ENCODE results near the gene LHFPL4.

The LHFPL4 gene

DNA sequence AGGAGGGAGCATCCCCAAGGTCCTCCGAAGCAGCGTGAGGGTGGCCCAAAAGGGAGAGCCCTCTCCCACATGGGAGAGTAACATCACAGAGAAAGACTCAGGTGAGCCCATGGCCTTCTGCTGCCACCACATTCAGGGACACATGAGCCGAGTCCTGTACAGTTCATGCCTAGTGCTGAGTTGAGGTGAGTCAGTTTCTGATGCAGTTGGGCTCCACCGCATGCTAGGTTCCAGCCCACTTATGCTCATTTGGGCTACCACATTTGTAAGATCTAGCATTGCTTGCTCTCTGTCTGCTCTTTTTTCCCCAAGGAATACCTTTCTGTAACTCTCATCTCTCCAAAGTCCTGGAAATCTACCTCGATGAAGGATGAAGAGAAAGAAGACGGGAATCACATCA, 79.1 kb downstream of the LHFPL4 start:
- DNase-seq (ENCODE audit: low read depth in 2 of 2) = no peak

DNA sequence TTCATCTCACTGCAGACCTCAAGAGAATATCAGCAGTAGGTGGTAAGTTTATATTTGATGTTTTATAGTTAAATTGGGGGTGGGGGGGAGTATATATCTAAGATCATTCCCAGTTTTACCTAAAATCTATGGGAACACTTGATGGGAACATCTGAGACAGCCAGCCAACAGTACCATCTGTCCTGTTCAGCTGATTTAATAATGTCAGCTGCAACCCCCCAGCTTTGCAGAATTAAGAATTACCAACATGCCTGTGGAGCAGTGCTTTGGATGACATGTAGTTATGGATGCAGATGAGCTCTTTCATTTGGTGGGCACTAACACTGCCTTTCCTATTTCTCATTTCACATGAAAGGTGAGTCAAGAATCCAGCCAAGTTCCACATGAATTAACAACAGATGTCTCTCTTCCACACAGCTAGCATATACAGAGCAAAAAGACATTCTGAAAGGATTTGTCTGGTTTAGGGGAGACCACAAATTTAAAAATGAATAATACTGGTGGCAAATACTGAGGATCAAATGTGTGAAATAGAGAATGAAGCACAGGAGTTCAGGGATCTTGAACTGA, 80.0 kb downstream of the LHFPL4 start:
- no peak for DNase-seq (ENCODE audit: low read depth in 2 of 2)

DNA sequence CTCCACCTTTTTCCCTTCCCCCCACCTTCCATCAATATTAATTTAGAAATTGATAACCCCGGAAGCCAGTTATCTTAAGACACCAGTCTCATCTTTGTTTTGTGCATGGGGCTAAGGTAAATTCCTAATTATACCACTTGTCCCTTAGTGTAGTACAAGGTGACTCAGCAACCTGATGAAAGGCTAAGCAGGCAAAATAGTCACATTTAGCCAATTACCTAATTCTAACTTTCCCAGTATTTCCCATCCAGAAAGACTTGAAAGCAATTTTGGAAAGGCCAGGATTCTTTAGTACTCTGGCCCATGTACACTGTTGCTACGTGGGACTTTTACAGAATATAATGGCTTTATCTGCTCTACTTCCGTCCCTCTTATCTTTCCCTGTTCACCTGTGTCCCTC, 83.6 kb downstream of the LHFPL4 start:
- no peak for DNase-seq (ENCODE audit: low read depth in 2 of 2)

DNA sequence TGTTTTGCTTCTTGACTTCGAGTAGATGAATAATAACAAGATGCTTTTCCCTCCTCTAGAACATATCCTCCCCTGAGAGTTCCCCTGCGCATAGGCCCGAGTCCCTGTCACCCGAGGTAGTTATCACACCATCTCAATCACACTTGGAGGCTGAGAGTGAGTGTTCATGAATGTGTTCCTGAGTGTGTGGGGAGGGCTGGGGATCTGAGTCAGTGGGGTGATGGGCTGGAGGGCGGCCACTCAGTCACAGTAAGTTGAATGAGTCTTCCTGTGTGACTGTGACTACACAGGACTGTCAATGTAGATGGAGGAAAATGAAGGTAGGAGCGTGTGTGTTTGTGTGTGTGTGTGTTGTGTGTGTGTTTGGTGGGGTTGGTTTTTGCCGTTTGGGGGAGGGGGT, 85.2 kb downstream of the LHFPL4 start:
- peak; percentile 4 to 20 for DNase-seq (ENCODE audit: low read depth in 2 of 2)

GRCh38 chr3:9467451-9467850, 86.2 kb downstream of the LHFPL4 start:
- no peak for DNase-seq (ENCODE audit: low read depth in 2 of 2)

DNA sequence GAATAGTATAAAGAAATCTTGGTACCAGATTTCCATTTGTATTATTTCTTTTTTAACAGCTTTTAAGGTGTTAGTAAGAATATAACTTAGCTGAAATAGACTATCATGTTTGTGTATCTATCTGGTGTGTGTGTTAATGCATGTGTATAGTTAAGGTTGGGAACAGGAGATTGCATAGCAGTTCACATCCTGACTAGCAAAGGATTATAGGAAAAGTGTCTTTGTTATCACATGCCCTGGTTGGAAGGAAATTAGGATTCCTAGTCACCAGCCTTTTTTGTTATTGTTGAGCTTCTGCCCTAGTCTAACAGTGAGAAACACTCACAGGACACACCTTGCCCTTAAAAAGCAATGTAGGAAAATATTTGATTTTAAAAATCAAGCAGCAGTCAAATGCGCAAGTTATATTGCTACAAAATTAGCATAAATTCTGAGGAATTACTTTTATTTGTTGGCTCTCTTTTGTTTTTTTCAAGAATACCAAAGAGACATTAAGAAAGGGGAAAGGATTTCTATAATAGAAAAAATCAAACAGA, 98.0 kb downstream of the LHFPL4 start:
- no peak for DNase-seq (ENCODE audit: low read depth in 2 of 2)

- no peak for DNase-seq (ENCODE audit: low read depth in 2 of 2)
Measured at GRCh38 chr3:9452417-9452816, 101.2 kb downstream of the LHFPL4 start.

DNA sequence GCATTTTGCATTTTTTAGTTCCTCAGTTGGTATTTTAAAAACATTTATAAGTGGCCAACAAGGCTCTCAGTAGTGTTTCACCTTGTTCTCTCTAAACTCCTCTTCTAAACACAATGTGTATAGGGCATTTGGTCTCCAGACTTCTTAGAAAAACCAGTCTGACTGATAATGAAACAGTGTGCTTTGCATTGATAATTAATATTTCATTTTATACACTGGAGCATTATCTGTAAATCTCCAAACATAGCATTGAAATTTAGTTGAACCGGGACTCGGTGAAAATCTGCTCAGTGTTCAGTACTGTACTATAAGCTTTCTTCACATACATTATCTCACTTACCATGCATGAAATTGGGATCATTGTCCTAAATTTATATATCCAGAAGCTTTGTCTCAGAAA, 102.6 kb downstream of the LHFPL4 start:
- no peak for DNase-seq (ENCODE audit: low read depth in 2 of 2)

GRCh38 chr3:9450126-9450525, 103.5 kb downstream of the LHFPL4 start:
- DNase-seq (ENCODE audit: low read depth in 2 of 2) = no peak

DNA sequence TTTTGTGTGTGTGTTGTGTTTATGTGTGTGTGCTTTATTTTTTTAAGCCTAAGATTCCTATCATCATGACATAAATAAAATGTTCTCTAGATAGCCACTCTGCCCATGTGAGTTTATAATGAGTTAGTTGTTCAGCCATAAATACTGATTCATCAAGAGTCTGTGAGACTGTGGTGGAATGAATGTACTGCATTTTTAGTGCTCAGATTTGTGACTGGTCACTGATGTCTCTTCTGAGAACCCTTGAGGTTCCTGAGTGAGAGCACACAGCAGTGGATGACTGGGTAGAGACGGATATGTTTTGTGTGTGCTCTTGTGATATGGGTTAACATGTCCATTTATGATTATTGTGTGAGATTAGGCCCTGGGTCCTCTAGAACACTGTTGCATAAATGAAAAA, 105.0 kb downstream of the LHFPL4 start:
- no peak for DNase-seq (ENCODE audit: low read depth in 2 of 2)
